Muscle layer of duodenum (tissue), 2 donors: Measurements from ENCODE around the gene SLC1A6.
"Not testable (repeated sequence)": the region's sequence is repeated elsewhere in the genome, so short reads cannot be mapped to it uniquely, and the experiment has no call there.

Experiments used
- H3K27ac ChIP-seq: one replicate; pipeline ENCODE4 v1.7.0; 2013; ENCODE audit warnings: mild to moderate bottlenecking, low read length
- H3K27me3 ChIP-seq: one replicate; pipeline ENCODE4 v1.7.0; 2013; ENCODE audit warnings: low read depth, mild to moderate bottlenecking, control low read depth, low read length
- H3K36me3 ChIP-seq, 2 donors: one replicate each; pipeline ENCODE4 v1.7.0; 2013; ENCODE audit warnings: low read length in 2 of 2, control low read depth in 1 of 2, mild to moderate bottlenecking in 1 of 2; ENCODE audit not compliant: insufficient read depth in 2 of 2, control insufficient read depth in 1 of 2
- H3K4me1 ChIP-seq, 2 donors: one replicate each; pipeline ENCODE4 v1.7.0; 2013; ENCODE audit warnings: low read length in 2 of 2, mild to moderate bottlenecking in 2 of 2, control low read depth in 1 of 2, moderate library complexity in 1 of 2; ENCODE audit not compliant: insufficient read depth in 2 of 2, control insufficient read depth in 1 of 2
- H3K4me3 ChIP-seq, 2 donors: one replicate each; pipeline ENCODE4 v1.7.0; 2013; ENCODE audit warnings: low read length in 2 of 2, low read depth in 1 of 2, mild to moderate bottlenecking in 1 of 2
- H3K9me3 ChIP-seq, 2 donors: one replicate each; pipeline ENCODE4 v1.7.0; 2013; ENCODE audit warnings: low read length in 2 of 2, control low read depth in 1 of 2, mild to moderate bottlenecking in 1 of 2; ENCODE audit not compliant: control insufficient read depth in 1 of 2
- donor health status: healthy.

Gene SLC1A6

GRCh38 chr19:14954071-14954655, 25.5 kb downstream of the SLC1A6 start:
- H3K9me3 ChIP-seq: peaks cover 12 to 27% of the 10 kb centered on the region in 2 donors
- H3K4me1 ChIP-seq: no peaks in the 10 kb centered on the region
- H3K36me3 ChIP-seq: no peaks in the 10 kb centered on the region
- no peaks in the 10 kb centered on the region for H3K27me3 ChIP-seq
- no peak overlapping the region for H3K4me3 ChIP-seq
- no peak overlapping the region for H3K27ac ChIP-seq

GRCh38 chr19:14952767-14953166, 26.9 kb downstream of the SLC1A6 start:
- H3K4me3 ChIP-seq: no peak overlapping the region
- no peaks in the 10 kb centered on the region for H3K27me3 ChIP-seq
- H3K27ac ChIP-seq: no peak overlapping the region
- no peaks in the 10 kb centered on the region for H3K36me3 ChIP-seq
- no peaks in the 10 kb centered on the region for H3K4me1 ChIP-seq
- peaks cover 12 to 16% of the 10 kb centered on the region in 2 donors for H3K9me3 ChIP-seq

- Histone ChIP-seq H3K9me3 (no peaks in the 10 kb centered on the region), H3K27me3 (no peaks in the 10 kb centered on the region), H3K4me1 (no peaks in the 10 kb centered on the region), H3K27ac (no peak overlapping the region), H3K4me3 (no peak overlapping the region), H3K36me3 (no peaks in the 10 kb centered on the region)
Measured at GRCh38 chr19:14950421-14950820, 29.2 kb downstream of the SLC1A6 start.

- Histone ChIP-seq H3K27ac (no peak overlapping the region), H3K4me1 (no peaks in the 10 kb centered on the region), H3K27me3 (no peaks in the 10 kb centered on the region), H3K4me3 (no peak overlapping the region), H3K9me3 (no peaks in the 10 kb centered on the region), H3K36me3 (no peaks in the 10 kb centered on the region)
Measured at GRCh38 chr19:14949876-14950275, 29.8 kb downstream of the SLC1A6 start.

DNA sequence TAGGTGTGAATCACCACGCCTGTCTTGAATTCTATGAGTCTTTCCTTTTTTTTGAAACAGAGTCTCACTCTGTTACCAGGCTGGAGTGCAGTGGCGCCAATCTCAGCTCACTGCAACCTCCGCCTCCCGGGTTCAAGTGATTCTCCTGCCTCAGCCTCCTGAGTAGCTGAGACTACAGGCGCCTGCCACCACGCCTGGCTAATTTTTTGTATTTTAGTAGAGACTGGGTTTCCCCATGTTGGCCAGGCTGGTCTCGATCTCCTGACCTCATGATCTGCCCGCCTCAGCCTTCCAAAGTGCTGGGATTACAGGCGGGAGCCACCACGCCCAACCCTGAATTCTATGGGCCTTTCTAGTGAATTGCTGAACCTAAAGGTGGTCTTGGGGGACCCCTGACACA, 30.3 kb downstream of the SLC1A6 start:
- not testable (repeated sequence) for H3K4me3 ChIP-seq, H3K27me3 ChIP-seq, H3K36me3 ChIP-seq, H3K27ac ChIP-seq, H3K4me1 ChIP-seq, H3K9me3 ChIP-seq

GRCh38 chr19:14944456-14944855, 35.2 kb downstream of the SLC1A6 start:
- H3K36me3 ChIP-seq: no peaks in the 10 kb centered on the region
- H3K9me3 ChIP-seq: no peaks in the 10 kb centered on the region
- no peaks in the 10 kb centered on the region for H3K4me1 ChIP-seq
- H3K4me3 ChIP-seq: no peak overlapping the region
- no peak overlapping the region for H3K27ac ChIP-seq
- no peaks in the 10 kb centered on the region for H3K27me3 ChIP-seq

DNA sequence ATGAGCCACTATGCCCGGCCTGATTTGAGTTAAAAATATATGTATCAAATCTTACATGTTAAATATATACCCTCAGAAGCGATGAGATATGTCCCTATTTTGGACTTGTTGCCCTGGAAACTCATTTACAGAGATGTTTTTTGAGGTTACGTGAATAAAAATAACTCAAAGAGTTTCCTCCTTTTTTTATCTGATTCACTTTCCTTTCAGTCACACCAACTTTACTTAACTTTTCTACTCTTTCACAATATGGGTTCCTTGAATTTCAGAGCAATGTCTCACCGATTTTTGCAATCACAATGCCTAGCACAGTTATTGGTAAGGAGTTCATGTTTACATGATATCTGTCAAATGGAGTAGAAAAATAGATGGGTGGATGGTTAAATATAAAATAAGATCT, 36.1 kb downstream of the SLC1A6 start:
- no peaks in the 10 kb centered on the region for H3K36me3 ChIP-seq
- H3K9me3 ChIP-seq: no peaks in the 10 kb centered on the region
- no peaks in the 10 kb centered on the region for H3K4me1 ChIP-seq
- H3K27me3 ChIP-seq: no peaks in the 10 kb centered on the region
- no peak overlapping the region for H3K4me3 ChIP-seq
- no peak overlapping the region for H3K27ac ChIP-seq

GRCh38 chr19:14941189-14941588, 38.5 kb downstream of the SLC1A6 start, which contains the start of gene OR7C2:
OR7C2 (plus strand) TSS chr19:14941489; CDS start chr19:14941489, 0 bp downstream.
- no peak within 1 kb of the TSS for H3K4me3 ChIP-seq

GRCh38 chr19:14940266-14940665, 39.4 kb downstream of the SLC1A6 start:
- Histone ChIP-seq H3K27ac (no peak overlapping the region), H3K4me1 (no peaks in the 10 kb centered on the region), H3K4me3 (no peak overlapping the region), H3K36me3 (no peaks in the 10 kb centered on the region), H3K9me3 (no peaks in the 10 kb centered on the region), H3K27me3 (no peaks in the 10 kb centered on the region)

More at GRCh38 chr19:14941189-14941588, 38.5 kb downstream of the SLC1A6 start, which contains the start of gene OR7C2:
- Histone ChIP-seq H3K36me3 (no peaks in the 10 kb centered on the region), H3K27ac (no peak within 1 kb of the TSS), H3K9me3 (no peaks in the 10 kb centered on the region), H3K4me1 (no peaks in the 10 kb centered on the region), H3K27me3 (no peaks in the 10 kb centered on the region)

- Histone ChIP-seq H3K36me3 (no peaks in the 10 kb centered on the region), H3K4me3 (no peak overlapping the region), H3K4me1 (no peaks in the 10 kb centered on the region), H3K9me3 (peaks cover 0 to 3% of the 10 kb centered on the region in 2 donors), H3K27me3 (no peaks in the 10 kb centered on the region), H3K27ac (no peak overlapping the region)
Measured at GRCh38 chr19:14933506-14933905, 46.2 kb downstream of the SLC1A6 start.

- Histone ChIP-seq H3K9me3 (no peaks in the 10 kb centered on the region), H3K4me1 (no peaks in the 10 kb centered on the region), H3K4me3 (no peak overlapping the region), H3K27me3 (no peaks in the 10 kb centered on the region), H3K27ac (no peak overlapping the region), H3K36me3 (no peaks in the 10 kb centered on the region)
Measured at GRCh38 chr19:14916848-14917247, 62.8 kb downstream of the SLC1A6 start.

- H3K27me3 ChIP-seq: no peaks in the 10 kb centered on the region
- H3K36me3 ChIP-seq: no peaks in the 10 kb centered on the region
- H3K27ac ChIP-seq: no peak overlapping the region
- H3K9me3 ChIP-seq: no peaks in the 10 kb centered on the region
- no peaks in the 10 kb centered on the region for H3K4me1 ChIP-seq
- no peak overlapping the region for H3K4me3 ChIP-seq
Measured at GRCh38 chr19:14915116-14915515, 64.5 kb downstream of the SLC1A6 start.
